Measurements from ENCODE around the gene DES.

Gene DES

GRCh38 chr2:219385958-219386520, 32.1 kb upstream of the DES start:
- H2AK5ac ChIP-seq (ENCODE audit: low read depth, low read length), result no peak overlapping the region
- peaks cover 5 to 8% of the 10 kb centered on the region in 2 donors for H3K4me1 ChIP-seq (ENCODE audit: control insufficient read depth in 2 of 2, insufficient read depth in 1 of 2, low read depth in 1 of 2, low read length in 2 of 2)
- no peak overlapping the region for H2BK120ac ChIP-seq (ENCODE audit: low read depth, low read length)
- no peak overlapping the region for H3K4me2 ChIP-seq (ENCODE audit: insufficient read depth, low read length, poor library complexity, severe bottlenecking)
- no peaks in the 10 kb centered on the region for H3K27me3 ChIP-seq (ENCODE audit: control insufficient read depth in 3 of 3, insufficient read depth in 3 of 3, low read depth in 1 of 3, low read length in 3 of 3)
- no peak for DNase-seq (ENCODE audit: low spot score)
- no peak overlapping the region for H4K8ac ChIP-seq (ENCODE audit: low read depth, low read length)
- H2BK15ac ChIP-seq (ENCODE audit: low read length), result no peak overlapping the region
- no peaks in the 10 kb centered on the region for H3K9me3 ChIP-seq (replicated peaks in 1 of 2; ENCODE audit: control insufficient read depth in 2 of 2, insufficient read depth in 1 of 2, low read depth in 1 of 2, low read length in 2 of 2)
- peak overlapping the region in 1 of 2 donors; percentile 91 for H3K4me3 ChIP-seq (ENCODE audit: low read length in 2 of 2)
- peak overlapping the region; percentile 7 for H3K9ac ChIP-seq (ENCODE audit: low read depth, low read length, poor library complexity)
- no peak overlapping the region for H3K4ac ChIP-seq (ENCODE audit: low read length)
- no peak overlapping the region for H2BK12ac ChIP-seq (ENCODE audit: low read length)
- no peaks in the 10 kb centered on the region for H3K79me1 ChIP-seq (ENCODE audit: low read depth, low read length)
- WGBS, 2 donors (ENCODE audit: extremely low coverage in 2 of 2, insufficient read length in 2 of 2, insufficient replicate concordance in 1 of 2), result no CpG with 5 or more reads among the region's 19 CpGs
- no peak overlapping the region for H3K27ac ChIP-seq (replicated peaks; ENCODE audit: low read length)
- H2BK5ac ChIP-seq (ENCODE audit: low read length), result no peak overlapping the region
- no peak overlapping the region for H3K18ac ChIP-seq (ENCODE audit: low read length)
- H4K91ac ChIP-seq (ENCODE audit: low read depth, low read length, poor library complexity), result no peak overlapping the region
- no peak overlapping the region for H2AFZ ChIP-seq (ENCODE audit: low read length)
- H3K14ac ChIP-seq (ENCODE audit: low read length), result no peak overlapping the region
- H3K23ac ChIP-seq (ENCODE audit: low read depth, low read length, poor library complexity), result no peak overlapping the region
- H3K36me3 ChIP-seq (replicated peaks in 1 of 2; ENCODE audit: control insufficient read depth in 2 of 2, insufficient read depth in 2 of 2, low read length in 2 of 2), result peaks cover 15 to 51% of the 10 kb centered on the region in 2 donors

GRCh38 chr2:219386532-219387280, 31.5 kb upstream of the DES start:
- Histone ChIP-seq H3K18ac (ENCODE audit: low read length) (peak overlapping the region; percentile 20), H2AFZ (ENCODE audit: low read length) (peak overlapping the region; percentile 97), H3K9ac (ENCODE audit: low read depth, low read length, poor library complexity) (peak overlapping the region; percentile 84), H3K27ac (replicated peaks; ENCODE audit: low read length) (no peak overlapping the region), H3K27me3 (ENCODE audit: control insufficient read depth in 3 of 3, insufficient read depth in 3 of 3, low read depth in 1 of 3, low read length in 3 of 3) (no peaks in the 10 kb centered on the region), H2BK120ac (ENCODE audit: low read depth, low read length) (no peak overlapping the region), H2BK15ac (ENCODE audit: low read length) (no peak overlapping the region), H3K36me3 (replicated peaks in 1 of 2; ENCODE audit: control insufficient read depth in 2 of 2, insufficient read depth in 2 of 2, low read length in 2 of 2) (peaks cover 15 to 45% of the 10 kb centered on the region in 2 donors), H2AK5ac (ENCODE audit: low read depth, low read length) (no peak overlapping the region), H2BK12ac (ENCODE audit: low read length) (no peak overlapping the region), H3K9me3 (replicated peaks in 1 of 2; ENCODE audit: control insufficient read depth in 2 of 2, insufficient read depth in 1 of 2, low read depth in 1 of 2, low read length in 2 of 2) (no peaks in the 10 kb centered on the region), H2BK5ac (ENCODE audit: low read length) (no peak overlapping the region), H3K4me2 (ENCODE audit: insufficient read depth, low read length, poor library complexity, severe bottlenecking) (peak overlapping the region; percentile 77), H3K14ac (ENCODE audit: low read length) (no peak overlapping the region), H3K4me1 (ENCODE audit: control insufficient read depth in 2 of 2, insufficient read depth in 1 of 2, low read depth in 1 of 2, low read length in 2 of 2) (peaks cover 5 to 8% of the 10 kb centered on the region in 2 donors), H4K8ac (ENCODE audit: low read depth, low read length) (no peak overlapping the region), H4K91ac (ENCODE audit: low read depth, low read length, poor library complexity) (no peak overlapping the region), H3K23ac (ENCODE audit: low read depth, low read length, poor library complexity) (no peak overlapping the region), H3K4ac (ENCODE audit: low read length) (no peak overlapping the region), H3K79me1 (ENCODE audit: low read depth, low read length) (no peaks in the 10 kb centered on the region), H3K4me3 (ENCODE audit: low read length in 2 of 2) (peak overlapping the region; percentile 88 to 91)
- WGBS, 2 donors (ENCODE audit: extremely low coverage in 2 of 2, insufficient read length in 2 of 2, insufficient replicate concordance in 1 of 2), result no CpG with 5 or more reads among the region's 19 CpGs
- peak; percentile 15 for DNase-seq (ENCODE audit: low spot score)

- peak within 1 kb of the TSS; percentile 84 for H3K9ac ChIP-seq (ENCODE audit: low read depth, low read length, poor library complexity)
- no peak within 1 kb of the TSS for H4K8ac ChIP-seq (ENCODE audit: low read depth, low read length)
- peak within 1 kb of the TSS; percentile 88 to 91 for H3K4me3 ChIP-seq (ENCODE audit: low read length in 2 of 2)
- H4K91ac ChIP-seq (ENCODE audit: low read depth, low read length, poor library complexity), result no peak within 1 kb of the TSS
- no CpG with 5 or more reads among the region's 76 CpGs for WGBS, 2 donors (ENCODE audit: extremely low coverage in 2 of 2, insufficient read length in 2 of 2, insufficient replicate concordance in 1 of 2)
- no peaks in the 10 kb centered on the region for H3K27me3 ChIP-seq (ENCODE audit: control insufficient read depth in 3 of 3, insufficient read depth in 3 of 3, low read depth in 1 of 3, low read length in 3 of 3)
- peak; percentile 89 for DNase-seq (ENCODE audit: low spot score)
- H3K9me3 ChIP-seq (replicated peaks in 1 of 2; ENCODE audit: control insufficient read depth in 2 of 2, insufficient read depth in 1 of 2, low read depth in 1 of 2, low read length in 2 of 2), result no peaks in the 10 kb centered on the region
- no peak within 1 kb of the TSS for H2BK120ac ChIP-seq (ENCODE audit: low read depth, low read length)
- H2AFZ ChIP-seq (ENCODE audit: low read length), result peak within 1 kb of the TSS; percentile 97
- no peak within 1 kb of the TSS for H2BK12ac ChIP-seq (ENCODE audit: low read length)
- H3K4me1 ChIP-seq (ENCODE audit: control insufficient read depth in 2 of 2, insufficient read depth in 1 of 2, low read depth in 1 of 2, low read length in 2 of 2), result peaks cover 5 to 8% of the 10 kb centered on the region in 2 donors
- peak within 1 kb of the TSS; percentile 92 for H3K18ac ChIP-seq (ENCODE audit: low read length)
- H3K79me1 ChIP-seq (ENCODE audit: low read depth, low read length), result no peaks in the 10 kb centered on the region
- H2BK15ac ChIP-seq (ENCODE audit: low read length), result peak within 1 kb of the TSS; percentile 18
- no peak within 1 kb of the TSS for H2BK5ac ChIP-seq (ENCODE audit: low read length)
- no peak within 1 kb of the TSS for H3K14ac ChIP-seq (ENCODE audit: low read length)
- H3K27ac ChIP-seq (replicated peaks; ENCODE audit: low read length), result peak within 1 kb of the TSS; percentile 30
- H3K4me2 ChIP-seq (ENCODE audit: insufficient read depth, low read length, poor library complexity, severe bottlenecking), result peak within 1 kb of the TSS; percentile 77
- no peak within 1 kb of the TSS for H2AK5ac ChIP-seq (ENCODE audit: low read depth, low read length)
- peak within 1 kb of the TSS; percentile 45 for H3K23ac ChIP-seq (ENCODE audit: low read depth, low read length, poor library complexity)
- H3K4ac ChIP-seq (ENCODE audit: low read length), result no peak within 1 kb of the TSS
- peaks cover 14 to 38% of the 10 kb centered on the region in 2 donors for H3K36me3 ChIP-seq (replicated peaks in 1 of 2; ENCODE audit: control insufficient read depth in 2 of 2, insufficient read depth in 2 of 2, low read length in 2 of 2)
Observed at GRCh38 chr2:219387306-219388120, 30.7 kb upstream of the DES start, which contains the start of gene DNPEP. TSS of gene DNPEP (minus strand) at chr2:219387912. CDS start at chr2:219387794, 118 bp downstream.
